Measurements from ENCODE around the gene VIL1.

The VIL1 gene

DNA sequence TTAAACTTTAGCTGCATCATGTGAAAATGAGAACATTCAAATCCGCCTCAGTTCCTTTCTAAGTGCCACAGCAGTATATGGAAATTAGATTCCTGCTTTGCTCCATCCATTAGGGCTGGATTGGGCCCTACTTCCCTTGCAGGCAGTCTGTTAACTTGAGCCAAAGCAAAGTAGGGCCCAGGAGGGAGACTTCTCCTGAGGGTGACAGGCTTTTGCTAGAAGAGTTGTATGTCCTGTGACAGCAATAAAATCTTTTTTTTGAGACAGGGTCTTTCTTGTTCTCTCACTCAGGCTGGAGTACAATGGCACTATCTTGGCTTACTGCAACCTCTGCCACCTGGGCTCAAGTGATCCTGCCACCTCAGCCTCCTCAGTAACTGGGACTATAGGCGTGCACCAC is 28.1 kb downstream of the VIL1 start:
- DNase-seq (ENCODE audit: low read depth, low spot score) = no peak
- TF ChIP-seq, protein P1, sequence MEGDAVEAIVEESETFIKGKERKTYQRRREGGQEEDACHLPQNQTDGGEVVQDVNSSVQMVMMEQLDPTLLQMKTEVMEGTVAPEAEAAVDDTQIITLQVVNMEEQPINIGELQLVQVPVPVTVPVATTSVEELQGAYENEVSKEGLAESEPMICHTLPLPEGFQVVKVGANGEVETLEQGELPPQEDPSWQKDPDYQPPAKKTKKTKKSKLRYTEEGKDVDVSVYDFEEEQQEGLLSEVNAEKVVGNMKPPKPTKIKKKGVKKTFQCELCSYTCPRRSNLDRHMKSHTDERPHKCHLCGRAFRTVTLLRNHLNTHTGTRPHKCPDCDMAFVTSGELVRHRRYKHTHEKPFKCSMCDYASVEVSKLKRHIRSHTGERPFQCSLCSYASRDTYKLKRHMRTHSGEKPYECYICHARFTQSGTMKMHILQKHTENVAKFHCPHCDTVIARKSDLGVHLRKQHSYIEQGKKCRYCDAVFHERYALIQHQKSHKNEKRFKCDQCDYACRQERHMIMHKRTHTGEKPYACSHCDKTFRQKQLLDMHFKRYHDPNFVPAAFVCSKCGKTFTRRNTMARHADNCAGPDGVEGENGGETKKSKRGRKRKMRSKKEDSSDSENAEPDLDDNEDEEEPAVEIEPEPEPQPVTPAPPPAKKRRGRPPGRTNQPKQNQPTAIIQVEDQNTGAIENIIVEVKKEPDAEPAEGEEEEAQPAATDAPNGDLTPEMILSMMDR (IDR thresholded peaks at IDR 0.05; ENCODE audit: low read depth, low read length) = no peak
- H3K4me3 ChIP-seq (ENCODE audit: low read depth, low read length) = no peak overlapping the region
- in situ Hi-C loops (cut with HindIII; ENCODE audit: low sequenced_read_pairs) = no loop called here

- in situ Hi-C loops (cut with HindIII; ENCODE audit: low sequenced_read_pairs) = no loop called here
- no peak overlapping the region for H3K4me3 ChIP-seq (ENCODE audit: low read depth, low read length)
- TF ChIP-seq, protein P1 (IDR thresholded peaks at IDR 0.05; ENCODE audit: low read depth, low read length) = no peak
- no peak for DNase-seq (ENCODE audit: low read depth, low spot score)
These were observed 30.0 kb downstream of the VIL1 start for GRCh38 chr2:218448934-218449333.

DNA sequence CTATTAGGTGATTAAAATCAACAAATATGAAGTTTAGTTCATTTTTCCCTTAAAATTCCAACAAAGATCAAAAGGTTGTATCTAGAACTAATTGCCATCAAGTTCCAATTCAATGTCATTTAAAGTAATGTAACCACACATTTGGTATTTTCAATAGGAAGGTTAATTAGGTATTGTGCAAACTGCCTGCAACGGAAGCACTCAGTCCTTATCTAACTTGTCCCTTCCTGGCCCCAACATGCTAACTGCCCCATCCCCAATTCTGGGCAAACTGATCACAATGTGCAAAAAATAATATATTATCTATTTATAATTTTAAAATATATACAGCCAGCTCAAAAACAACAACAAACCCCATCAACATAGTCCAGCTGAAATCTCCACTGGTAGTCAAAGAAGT is 33.2 kb downstream of the VIL1 start:
- DNase-seq (ENCODE audit: low read depth, low spot score) = no peak
- in situ Hi-C loops (cut with HindIII; ENCODE audit: low sequenced_read_pairs) = no loop called here
- TF ChIP-seq, protein P1 (IDR thresholded peaks at IDR 0.05; ENCODE audit: low read depth, low read length) = no peak
- H3K4me3 ChIP-seq (ENCODE audit: low read depth, low read length) = no peak overlapping the region

DNA sequence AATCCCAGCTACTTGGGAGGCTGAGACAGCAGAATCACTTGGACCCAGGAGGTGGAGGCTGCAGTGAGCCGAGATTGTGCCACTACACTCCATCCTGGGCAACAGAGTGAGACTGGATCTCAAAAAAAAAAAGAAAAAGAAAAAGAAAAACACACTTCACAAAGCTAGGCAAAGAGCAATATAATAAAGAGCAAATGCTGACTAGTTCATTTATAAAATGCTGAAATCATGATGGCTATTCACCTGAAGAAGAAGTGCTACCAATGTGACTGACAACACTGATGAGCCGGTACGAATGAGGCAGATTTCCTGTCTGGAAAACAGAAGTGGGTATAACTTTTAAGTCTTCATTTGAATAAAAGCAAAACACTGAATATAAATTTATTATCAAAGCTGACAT is 37.9 kb downstream of the VIL1 start:
- TF ChIP-seq, protein P1 (IDR thresholded peaks at IDR 0.05; ENCODE audit: low read depth, low read length) = no peak
- no peak for DNase-seq (ENCODE audit: low read depth, low spot score)
- in situ Hi-C loops (cut with HindIII; ENCODE audit: low sequenced_read_pairs) = no loop called here
- no peak overlapping the region for H3K4me3 ChIP-seq (ENCODE audit: low read depth, low read length)

DNA sequence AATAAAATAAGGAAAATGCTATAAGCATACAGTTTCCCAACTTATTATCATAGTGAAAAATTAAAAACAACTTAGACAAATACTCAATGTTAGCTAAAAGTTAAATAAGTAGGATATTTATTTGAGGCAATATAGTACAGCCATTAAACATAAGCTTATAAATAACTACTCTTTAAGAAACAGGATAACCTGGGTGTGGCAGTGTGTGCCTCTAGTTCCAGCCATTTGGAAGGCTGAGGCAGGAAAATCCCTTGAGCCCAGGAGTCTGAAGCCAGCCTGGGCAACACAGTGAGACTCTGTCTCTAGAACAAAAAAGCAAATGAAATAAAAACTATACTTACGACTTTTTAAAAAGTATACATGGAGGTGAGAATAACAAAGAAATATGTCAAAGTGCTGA is 39.7 kb downstream of the VIL1 start:
- in situ Hi-C loops (cut with HindIII; ENCODE audit: low sequenced_read_pairs) = no loop called here
- no peak overlapping the region for H3K4me3 ChIP-seq (ENCODE audit: low read depth, low read length)
- DNase-seq (ENCODE audit: low read depth, low spot score) = no peak
- TF ChIP-seq, protein P1 (IDR thresholded peaks at IDR 0.05; ENCODE audit: low read depth, low read length) = no peak

DNA sequence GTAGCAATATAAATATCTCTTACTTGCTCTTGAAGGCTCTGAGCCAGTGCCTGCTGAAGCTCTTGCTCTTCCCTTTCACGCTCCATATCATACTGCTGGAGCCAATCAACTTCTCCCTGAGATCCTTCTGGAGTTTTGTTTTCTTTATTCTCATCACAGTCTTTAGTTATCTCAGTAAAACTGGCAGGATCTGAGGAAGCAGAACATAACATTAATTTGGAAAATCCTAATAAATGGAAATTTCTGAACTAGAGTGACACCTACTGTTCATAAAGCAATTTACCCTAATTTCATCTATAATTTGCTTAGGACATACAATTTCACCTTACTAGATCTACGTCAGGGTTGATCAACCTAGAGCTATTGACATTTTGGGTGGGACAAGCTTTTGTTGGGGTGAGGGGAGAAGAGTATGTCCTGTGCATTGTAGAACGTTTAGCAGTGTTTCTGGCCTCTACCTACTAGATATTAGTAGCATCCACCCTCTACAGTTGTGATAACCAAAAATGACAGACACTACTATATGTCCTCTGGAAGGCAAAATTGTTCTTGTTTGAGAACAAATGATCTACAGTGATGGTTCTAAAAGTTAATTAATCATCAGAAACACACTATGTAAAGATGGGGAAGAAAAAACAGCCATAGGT is 47.2 kb downstream of the VIL1 start:
- H3K4me3 ChIP-seq (ENCODE audit: low read depth, low read length) = no peak overlapping the region
- in situ Hi-C loops (cut with HindIII; ENCODE audit: low sequenced_read_pairs) = no loop called here
- TF ChIP-seq, protein P1 (IDR thresholded peaks at IDR 0.05; ENCODE audit: low read depth, low read length) = no peak
- DNase-seq (ENCODE audit: low read depth, low spot score) = peak; percentile 41
